ENCODE measurements around the gene NLN. TPM values are rescaled to one million over a fixed set of nuclear protein-coding genes. Genes with fewer than 3 reads are reported as not detected.

Gene NLN
- total and polyA plus RNA-seq, 2 donors (not counting 1 experiment from before 2014, with no cell fraction given) = 1.7 to 6.8 TPM

DNA sequence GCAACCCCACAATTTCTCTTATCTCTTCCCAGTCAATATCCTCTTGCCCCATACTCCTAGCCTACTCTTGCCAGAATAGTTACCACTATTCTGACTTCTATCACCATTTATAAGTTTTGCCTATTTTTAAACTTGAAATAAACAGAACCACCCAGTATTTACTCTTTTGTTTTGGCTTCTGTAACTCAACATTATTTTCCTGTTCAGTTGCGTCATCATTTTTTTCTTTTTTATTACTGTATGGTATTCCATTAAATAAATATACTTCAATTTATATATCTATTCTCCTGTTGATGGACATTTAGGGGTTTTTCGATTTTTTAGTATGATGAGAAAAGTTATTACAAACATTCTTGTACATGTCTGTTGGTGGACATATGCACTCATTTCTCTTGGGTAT lies 141.7 kb downstream of the NLN start:
- H3K27ac Mint-ChIP-seq = no peak overlapping the region
- no peak overlapping the region for H3K4me3 Mint-ChIP-seq
- H3K4me1 Mint-ChIP-seq = peaks cover 17% of the 10 kb centered on the region
- no peaks in the 10 kb centered on the region for H3K9me3 ChIP-seq (ENCODE audit: control extremely low read depth in 1 of 3, control insufficient read depth in 2 of 3, insufficient read depth in 1 of 3, low read length in 2 of 3)
- no peak overlapping the region for H3K27ac ChIP-seq (ENCODE audit: low read length in 2 of 2)
- H3K4me2 ChIP-seq (replicated peaks; ENCODE audit: low read depth, low read length, poor library complexity, severe bottlenecking) = no peak overlapping the region
- intact Hi-C loops (cut with micrococcal nuclease) = no loop called here
- H3K27me3 ChIP-seq (replicated peaks in 1 of 4; ENCODE audit: control extremely low read depth in 1 of 4, control insufficient read depth in 3 of 4, insufficient read depth in 4 of 4, low read length in 3 of 4) = no peaks in the 10 kb centered on the region
- ChIA-PET CTCF (no interaction called here), POLR2A (no interaction called here)
- WGBS (ENCODE audit: insufficient coverage) = no CpG with 5 or more reads among the region's 2 CpGs
- H3K9me3 Mint-ChIP-seq (ENCODE audit: insufficient read depth) = no peaks in the 10 kb centered on the region
- no peak for TF ChIP-seq EZH2 (IDR thresholded peaks at IDR 0.05; ENCODE audit: borderline replicate concordance, insufficient read depth, low read depth, low read length, poor library complexity, severe bottlenecking)
- TF ChIP-seq, protein P1, sequence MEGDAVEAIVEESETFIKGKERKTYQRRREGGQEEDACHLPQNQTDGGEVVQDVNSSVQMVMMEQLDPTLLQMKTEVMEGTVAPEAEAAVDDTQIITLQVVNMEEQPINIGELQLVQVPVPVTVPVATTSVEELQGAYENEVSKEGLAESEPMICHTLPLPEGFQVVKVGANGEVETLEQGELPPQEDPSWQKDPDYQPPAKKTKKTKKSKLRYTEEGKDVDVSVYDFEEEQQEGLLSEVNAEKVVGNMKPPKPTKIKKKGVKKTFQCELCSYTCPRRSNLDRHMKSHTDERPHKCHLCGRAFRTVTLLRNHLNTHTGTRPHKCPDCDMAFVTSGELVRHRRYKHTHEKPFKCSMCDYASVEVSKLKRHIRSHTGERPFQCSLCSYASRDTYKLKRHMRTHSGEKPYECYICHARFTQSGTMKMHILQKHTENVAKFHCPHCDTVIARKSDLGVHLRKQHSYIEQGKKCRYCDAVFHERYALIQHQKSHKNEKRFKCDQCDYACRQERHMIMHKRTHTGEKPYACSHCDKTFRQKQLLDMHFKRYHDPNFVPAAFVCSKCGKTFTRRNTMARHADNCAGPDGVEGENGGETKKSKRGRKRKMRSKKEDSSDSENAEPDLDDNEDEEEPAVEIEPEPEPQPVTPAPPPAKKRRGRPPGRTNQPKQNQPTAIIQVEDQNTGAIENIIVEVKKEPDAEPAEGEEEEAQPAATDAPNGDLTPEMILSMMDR (IDR thresholded peaks at IDR 0.05) = no peak
- H3K79me2 ChIP-seq (ENCODE audit: control insufficient read depth, insufficient read depth, low read length) = no peaks in the 10 kb centered on the region
- no peak overlapping the region for H3K9ac ChIP-seq (ENCODE audit: low read length)
- DNase-seq = no peak
- H4K20me1 ChIP-seq (ENCODE audit: control insufficient read depth, insufficient read depth, low read length, poor library complexity, severe bottlenecking) = no peaks in the 10 kb centered on the region
- no peaks in the 10 kb centered on the region for H3K27me3 Mint-ChIP-seq
- no peak overlapping the region for H3K4me3 ChIP-seq (ENCODE audit: control extremely low read depth in 1 of 5, extremely low read depth in 1 of 5, insufficient read depth in 1 of 5, low read depth in 2 of 5, low read length in 4 of 5)
- no peak overlapping the region for H2AFZ ChIP-seq (ENCODE audit: insufficient read depth, low read depth, low read length, poor library complexity, severe bottlenecking)
- H3K4me1 ChIP-seq (ENCODE audit: control insufficient read depth in 2 of 2, insufficient read depth in 2 of 2, low read length in 2 of 2) = peaks cover 5 to 12% of the 10 kb centered on the region in 2 donors
- no peaks in the 10 kb centered on the region for H3K36me3 ChIP-seq (replicated peaks in 1 of 2; ENCODE audit: control extremely low read depth in 1 of 2, control insufficient read depth in 1 of 2, extremely low read depth in 1 of 2, insufficient read depth in 2 of 2, low read length in 1 of 2)
- ATAC-seq (ENCODE audit: low read depth) = no peak

DNA sequence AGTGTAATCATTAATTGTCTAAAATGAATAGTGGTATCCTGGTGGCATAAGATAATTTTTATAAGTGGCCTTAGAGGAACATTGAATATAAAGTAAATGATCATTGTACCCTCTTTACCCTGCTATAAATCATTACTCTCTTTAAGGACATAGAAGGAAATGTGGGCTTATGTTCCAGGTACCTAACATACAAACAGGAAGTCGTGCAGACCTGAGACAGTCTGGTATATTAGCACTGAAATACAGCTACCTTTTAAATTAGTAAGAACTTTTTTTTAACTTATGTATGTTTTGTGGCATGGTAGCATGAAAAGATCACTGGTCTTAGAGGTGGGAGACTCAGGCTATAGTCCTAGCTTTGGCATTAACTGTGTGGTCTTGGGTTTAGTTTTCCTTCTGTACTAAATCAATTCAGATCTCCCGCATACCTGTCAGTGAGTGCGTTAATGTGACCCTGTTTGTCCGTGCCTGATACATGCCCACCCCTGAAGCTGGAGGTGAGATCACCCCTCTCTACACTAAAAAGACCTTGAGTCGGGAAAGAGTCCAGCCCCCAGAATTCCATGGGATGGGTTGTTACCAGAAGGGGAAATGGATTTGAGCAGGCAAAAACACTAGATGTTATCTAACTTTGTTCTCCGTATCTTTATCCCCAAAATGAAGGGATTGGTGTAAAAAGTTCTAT lies 145.0 kb downstream of the NLN start:
- Mint-ChIP-seq H3K27me3 (no peaks in the 10 kb centered on the region), H3K27ac (no peak overlapping the region), H3K9me3 (ENCODE audit: insufficient read depth) (peaks cover 6% of the 10 kb centered on the region), H3K4me1 (peaks cover 16% of the 10 kb centered on the region), H3K4me3 (peak overlapping the region; percentile 10)
- TF ChIP-seq, protein P1 (IDR thresholded peaks at IDR 0.05) = no peak
- TF ChIP-seq EZH2 (IDR thresholded peaks at IDR 0.05; ENCODE audit: borderline replicate concordance, insufficient read depth, low read depth, low read length, poor library complexity, severe bottlenecking) = no peak
- POLR2A ChIA-PET = interaction anchor here (0.6 kb wide), 1 partner anchor 37 kb away, joined by 3 read pairs; no protein-coding TSS in a partner anchor
- no CpG with 5 or more reads among the region's 6 CpGs for WGBS (ENCODE audit: insufficient coverage)
- H3K27me3 ChIP-seq (replicated peaks in 1 of 4; ENCODE audit: control extremely low read depth in 1 of 4, control insufficient read depth in 3 of 4, insufficient read depth in 4 of 4, low read length in 3 of 4) = no peaks in the 10 kb centered on the region
- H3K27ac ChIP-seq (ENCODE audit: low read length in 2 of 2) = no peak overlapping the region
- intact Hi-C loops (cut with micrococcal nuclease) = no loop called here
- H3K4me3 ChIP-seq (ENCODE audit: control extremely low read depth in 1 of 5, extremely low read depth in 1 of 5, insufficient read depth in 1 of 5, low read depth in 2 of 5, low read length in 4 of 5) = peak overlapping the region in 1 of 5 experiments; percentile 3
- no peaks in the 10 kb centered on the region for H3K79me2 ChIP-seq (ENCODE audit: control insufficient read depth, insufficient read depth, low read length)
- no peaks in the 10 kb centered on the region for H4K20me1 ChIP-seq (ENCODE audit: control insufficient read depth, insufficient read depth, low read length, poor library complexity, severe bottlenecking)
- peak overlapping the region; percentile 46 for H2AFZ ChIP-seq (ENCODE audit: insufficient read depth, low read depth, low read length, poor library complexity, severe bottlenecking)
- H3K9ac ChIP-seq (ENCODE audit: low read length) = peak overlapping the region; percentile 7
- H3K4me1 ChIP-seq (ENCODE audit: control insufficient read depth in 2 of 2, insufficient read depth in 2 of 2, low read length in 2 of 2) = peaks cover 5 to 12% of the 10 kb centered on the region in 2 donors
- no peaks in the 10 kb centered on the region for H3K36me3 ChIP-seq (replicated peaks in 1 of 2; ENCODE audit: control extremely low read depth in 1 of 2, control insufficient read depth in 1 of 2, extremely low read depth in 1 of 2, insufficient read depth in 2 of 2, low read length in 1 of 2)
- peak overlapping the region; percentile 47 for H3K4me2 ChIP-seq (replicated peaks; ENCODE audit: low read depth, low read length, poor library complexity, severe bottlenecking)
- H3K9me3 ChIP-seq (ENCODE audit: control extremely low read depth in 1 of 3, control insufficient read depth in 2 of 3, insufficient read depth in 1 of 3, low read length in 2 of 3) = peaks cover 0 to 2% (median 0%) of the 10 kb centered on the region in 3 donors
- no peak for ATAC-seq (ENCODE audit: low read depth)
- CTCF ChIA-PET = no interaction called here
- peak; percentile 15 for DNase-seq

Measured in B cell (primary cell).